Uterus (tissue), 4 donors: ENCODE data around the gene KCNAB1. TPM values are rescaled to one million over a fixed set of nuclear protein-coding genes. Genes with fewer than 3 reads are reported as not detected.

Experiments
- DNase-seq, 2 donors: peaks; one replicate each; pipeline ENCODE4 v3.0.0-alpha.2; 2019 to 2020
- H3K27ac ChIP-seq, 2 donors: fragments of 200-600 bp; sonication (generic); 1 replicate in 1 of 2; 2 replicates in 1 of 2; pipeline ENCODE4 v1.5.1; 2016 to 2018
- H3K27me3 ChIP-seq, 2 donors: fragments of 200-600 bp; sonication (generic); one replicate each; pipeline ENCODE4 v1.5.1; 2018 to 2019; ENCODE audit warnings: control low read depth in 1 of 2
- H3K36me3 ChIP-seq, 2 donors: fragments of 200-600 bp; sonication (generic); one replicate each; pipeline ENCODE4 v1.5.1; 2019; ENCODE audit warnings: control low read depth in 1 of 2
- H3K4me1 ChIP-seq, 2 donors: fragments of 200-600 bp; sonication (generic); one replicate each; pipeline ENCODE4 v1.5.1; 2018 to 2019; ENCODE audit warnings: control low read depth in 1 of 2
- H3K4me3 ChIP-seq, 2 donors: fragments of 200-600 bp; sonication (generic); 1 replicate in 1 of 2; 2 replicates in 1 of 2; pipeline ENCODE4 v1.5.1; 2018 to 2019; ENCODE audit warnings: mild to moderate bottlenecking in 1 of 2
- H3K9me3 ChIP-seq, 2 donors: fragments of 200-600 bp; sonication (generic); one replicate each; pipeline ENCODE4 v1.5.1; 2019; ENCODE audit warnings: control low read depth in 1 of 2
- POLR2A ChIP-seq, 2 donors: fragments of 450-650 bp; IDR thresholded peaks; one replicate each; pipeline ENCODE4 v1.6.1; 2016; ENCODE audit warnings: antibody characterized with exemption in 2 of 2, mild to moderate bottlenecking in 1 of 2, moderate library complexity in 1 of 2
- intact Hi-C: fragments of 100-400 bp; cut with DNase I; formaldehyde crosslinking; loops from one replicate; pipeline ENCODE4 v1.15.1; 2023; ENCODE audit warnings: low total_unique reads
- total RNA-seq, 4 donors: library from RNA; depleted of rRNA in 3 of 4; stranded (reverse); fragments of >200 nt in 3 of 4; gene quantifications; one replicate each; pipeline versions ENCODE4 v1.1.0 to v1.2.4, GENCODE V29; 2014 to 2023
- TF ChIP-seq, protein P1 (sequence below), 4 experiments: fragments of 200-600 bp in 2 of 4; fragments of 450-650 bp in 2 of 4; sonication (generic) in 2 of 4; IDR thresholded peaks; one replicate each; pipeline ENCODE4 v1.5.1; 2016 to 2019; ENCODE audit warnings: antibody characterized with exemption in 4 of 4, mild to moderate bottlenecking in 2 of 4, moderate library complexity in 1 of 4
- donor health status: DM: yes; HTN: yes; CAD: no.

Gene KCNAB1
- total RNA-seq, 4 donors from 2014 or later, result 1.3 to 12.8 (median 6.8) TPM

- H3K27ac ChIP-seq, result no peak overlapping the region
- intact Hi-C loops, result no loop called here
- TF ChIP-seq POLR2A (IDR thresholded peaks at IDR 0.05), result no peak
- TF ChIP-seq, protein P1, sequence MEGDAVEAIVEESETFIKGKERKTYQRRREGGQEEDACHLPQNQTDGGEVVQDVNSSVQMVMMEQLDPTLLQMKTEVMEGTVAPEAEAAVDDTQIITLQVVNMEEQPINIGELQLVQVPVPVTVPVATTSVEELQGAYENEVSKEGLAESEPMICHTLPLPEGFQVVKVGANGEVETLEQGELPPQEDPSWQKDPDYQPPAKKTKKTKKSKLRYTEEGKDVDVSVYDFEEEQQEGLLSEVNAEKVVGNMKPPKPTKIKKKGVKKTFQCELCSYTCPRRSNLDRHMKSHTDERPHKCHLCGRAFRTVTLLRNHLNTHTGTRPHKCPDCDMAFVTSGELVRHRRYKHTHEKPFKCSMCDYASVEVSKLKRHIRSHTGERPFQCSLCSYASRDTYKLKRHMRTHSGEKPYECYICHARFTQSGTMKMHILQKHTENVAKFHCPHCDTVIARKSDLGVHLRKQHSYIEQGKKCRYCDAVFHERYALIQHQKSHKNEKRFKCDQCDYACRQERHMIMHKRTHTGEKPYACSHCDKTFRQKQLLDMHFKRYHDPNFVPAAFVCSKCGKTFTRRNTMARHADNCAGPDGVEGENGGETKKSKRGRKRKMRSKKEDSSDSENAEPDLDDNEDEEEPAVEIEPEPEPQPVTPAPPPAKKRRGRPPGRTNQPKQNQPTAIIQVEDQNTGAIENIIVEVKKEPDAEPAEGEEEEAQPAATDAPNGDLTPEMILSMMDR (IDR thresholded peaks at IDR 0.05), result no peak
- no peaks in the 10 kb centered on the region for H3K4me1 ChIP-seq
- no peak for DNase-seq
- no peaks in the 10 kb centered on the region for H3K36me3 ChIP-seq
- H3K27me3 ChIP-seq, result no peaks in the 10 kb centered on the region
- no peaks in the 10 kb centered on the region for H3K9me3 ChIP-seq
- no peak overlapping the region for H3K4me3 ChIP-seq
Observed at GRCh38 chr3:156349111-156349510, 228.7 kb downstream of the KCNAB1 start.

DNA sequence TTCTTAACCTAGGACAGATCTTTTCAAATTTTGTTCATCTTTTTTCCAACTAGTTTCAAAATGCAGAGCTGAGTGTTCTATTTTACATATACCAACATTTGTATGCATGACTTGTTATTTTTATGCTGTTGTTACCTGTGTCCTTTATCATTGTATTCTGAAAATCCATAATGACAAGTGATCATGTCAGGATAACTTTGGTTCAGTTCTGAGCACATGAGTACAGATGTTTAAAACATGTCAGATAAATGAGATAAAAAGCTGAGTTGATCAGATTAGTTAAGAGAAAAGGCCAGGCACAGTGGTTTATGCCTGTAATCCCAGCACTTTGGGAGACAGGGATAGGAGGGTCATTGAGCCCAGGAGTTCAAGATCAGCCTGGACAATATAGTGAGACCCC lies 229.6 kb downstream of the KCNAB1 start:
- TF ChIP-seq, protein P1 (IDR thresholded peaks at IDR 0.05), result no peak
- no peak for TF ChIP-seq POLR2A (IDR thresholded peaks at IDR 0.05)
- H3K4me3 ChIP-seq, result no peak overlapping the region
- H3K9me3 ChIP-seq, result no peaks in the 10 kb centered on the region
- no peaks in the 10 kb centered on the region for H3K4me1 ChIP-seq
- intact Hi-C loops, result no loop called here
- no peaks in the 10 kb centered on the region for H3K27me3 ChIP-seq
- DNase-seq, result no peak
- H3K27ac ChIP-seq, result no peak overlapping the region
- H3K36me3 ChIP-seq, result no peaks in the 10 kb centered on the region

DNA sequence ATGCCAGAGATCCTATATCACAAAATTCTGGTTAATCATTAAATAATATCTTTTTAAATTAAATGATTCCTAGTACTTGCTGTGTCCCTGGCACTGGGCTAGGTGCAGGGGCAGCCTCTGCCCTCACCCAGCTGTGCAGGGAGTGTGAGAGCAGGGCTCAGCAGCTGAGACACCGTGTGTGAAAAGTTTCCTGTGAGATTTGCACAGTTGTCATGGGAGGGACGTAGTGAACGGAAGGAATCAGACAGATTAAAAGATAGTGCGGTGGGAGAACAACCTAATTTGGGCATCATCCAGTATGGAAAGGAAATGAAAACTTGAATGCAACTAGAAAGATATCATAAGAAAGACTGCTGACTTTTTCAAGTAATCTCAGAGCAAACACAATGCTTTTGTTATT lies 230.4 kb downstream of the KCNAB1 start:
- Histone ChIP-seq H3K4me1 (no peaks in the 10 kb centered on the region), H3K36me3 (no peaks in the 10 kb centered on the region), H3K27ac (no peak overlapping the region), H3K4me3 (no peak overlapping the region), H3K27me3 (no peaks in the 10 kb centered on the region), H3K9me3 (no peaks in the 10 kb centered on the region)
- intact Hi-C loops, result no loop called here
- no peak for DNase-seq
- TF ChIP-seq, protein P1 (IDR thresholded peaks at IDR 0.05), result no peak
- no peak for TF ChIP-seq POLR2A (IDR thresholded peaks at IDR 0.05)

- H3K4me3 ChIP-seq, result no peak overlapping the region
- H3K4me1 ChIP-seq, result no peaks in the 10 kb centered on the region
- no peaks in the 10 kb centered on the region for H3K36me3 ChIP-seq
- no peaks in the 10 kb centered on the region for H3K9me3 ChIP-seq
- intact Hi-C loops, result no loop called here
- no peaks in the 10 kb centered on the region for H3K27me3 ChIP-seq
- no peak overlapping the region for H3K27ac ChIP-seq
- DNase-seq, result no peak
- no peak for TF ChIP-seq POLR2A (IDR thresholded peaks at IDR 0.05)
- TF ChIP-seq, protein P1 (IDR thresholded peaks at IDR 0.05), result no peak
Observed at GRCh38 chr3:156351783-156352182, 231.4 kb downstream of the KCNAB1 start.

GRCh38 chr3:156352728-156353127 lies 232.3 kb downstream of the KCNAB1 start:
- H3K4me1 ChIP-seq, result no peaks in the 10 kb centered on the region

More at GRCh38 chr3:156352728-156353127, 232.3 kb downstream of the KCNAB1 start:
- Histone ChIP-seq H3K27me3 (no peaks in the 10 kb centered on the region), H3K27ac (no peak overlapping the region), H3K9me3 (no peaks in the 10 kb centered on the region), H3K4me3 (no peak overlapping the region), H3K36me3 (no peaks in the 10 kb centered on the region)
- no peak for TF ChIP-seq POLR2A (IDR thresholded peaks at IDR 0.05)
- TF ChIP-seq, protein P1 (IDR thresholded peaks at IDR 0.05), result no peak
- intact Hi-C loops, result no loop called here
- DNase-seq, result no peak
